ENCODE results near the gene ZGPAT.

ZGPAT gene

GRCh38 chr20:63778034-63778752, 70.4 kb downstream of the ZGPAT start:
- DNase-seq (ENCODE audit: extremely low read depth in 1 of 2, low read depth in 1 of 2), result no peak

DNA sequence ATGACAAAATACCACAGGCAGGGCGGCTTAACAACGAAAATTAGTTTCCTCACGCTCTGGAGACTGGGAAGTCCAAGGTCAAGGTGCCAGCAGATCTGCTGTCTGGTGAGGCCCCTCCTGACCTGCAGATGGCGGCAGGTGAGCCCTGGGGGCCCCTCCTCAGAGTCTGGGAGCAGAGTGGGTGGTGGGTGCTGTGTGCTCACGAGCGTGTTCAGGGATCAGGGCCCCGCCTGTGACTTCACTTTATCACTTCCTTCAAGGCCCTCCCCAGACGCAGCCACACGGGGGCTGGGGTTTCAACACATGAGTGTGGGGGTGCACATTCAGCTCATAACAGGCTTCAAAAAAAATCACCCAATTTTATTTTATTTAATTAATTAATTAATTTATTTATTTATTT, 71.0 kb downstream of the ZGPAT start:
- DNase-seq (ENCODE audit: extremely low read depth in 1 of 2, low read depth in 1 of 2), result no peak

- DNase-seq (ENCODE audit: extremely low read depth in 1 of 2, low read depth in 1 of 2), result no peak
Measured at GRCh38 chr20:63781181-63781580, 73.3 kb downstream of the ZGPAT start.

GRCh38 chr20:63782051-63782471, 74.2 kb downstream of the ZGPAT start:
- peak; percentile 13 to 30 for DNase-seq (ENCODE audit: extremely low read depth in 1 of 2, low read depth in 1 of 2)

GRCh38 chr20:63782521-63782971, 74.7 kb downstream of the ZGPAT start:
- DNase-seq (ENCODE audit: extremely low read depth in 1 of 2, low read depth in 1 of 2), result no peak

GRCh38 chr20:63783970-63784369, 76.1 kb downstream of the ZGPAT start:
- DNase-seq (ENCODE audit: extremely low read depth in 1 of 2, low read depth in 1 of 2), result no peak

- DNase-seq (ENCODE audit: extremely low read depth in 1 of 2, low read depth in 1 of 2), result no peak
Measured at GRCh38 chr20:63785691-63786131, 77.9 kb downstream of the ZGPAT start.
